ENCODE results near the gene LARP4B. TPM values are rescaled to one million over a fixed set of nuclear protein-coding genes. Genes with fewer than 3 reads are reported as not detected.

Gene LARP4B
- total and polyA plus RNA-seq, 2 of the 13 experiments (the other 11 are each of a cell fraction or from before 2014, with no cell fraction given) = 19.5 to 30.2 TPM

GRCh38 chr10:934746-935406 is 3.4 kb upstream of the LARP4B start (continued):
- TF ChIP-seq THRA (CRISPR knock-in tag; IDR thresholded peaks at IDR 0.05; ENCODE audit: borderline replicate concordance) (no peak), SSRP1 (CRISPR knock-in tag; IDR thresholded peaks at IDR 0.05) (no peak), LCORL (IDR thresholded peaks at IDR 0.05) (no peak), LCORL (CRISPR knock-in tag; IDR thresholded peaks at IDR 0.05) (peak; percentile 51; the same call in 1 of the 2 replicates), KDM1A (CRISPR knock-in tag; IDR thresholded peaks at IDR 0.05) (no peak), IKZF4 (CRISPR knock-in tag; IDR thresholded peaks at IDR 0.05; ENCODE audit: borderline replicate concordance, low read depth, not compliant biosample characterization) (peak; percentile 40), NFKB2 (CRISPR knock-in tag; IDR thresholded peaks at IDR 0.05; ENCODE audit: borderline replicate concordance) (no peak), GATAD2A (CRISPR knock-in tag; IDR thresholded peaks at IDR 0.05) (peak; percentile 50), SAP130 (CRISPR knock-in tag; IDR thresholded peaks at IDR 0.05; ENCODE audit: low read depth) (peak; percentile 52; the same call in 1 of the 2 replicates), RFXANK (CRISPR knock-in tag; IDR thresholded peaks at IDR 0.05) (no peak), RNF219 (CRISPR knock-in tag; IDR thresholded peaks at IDR 0.05) (no peak), XRCC5 (optimal IDR thresholded peaks at IDR 0.05; ENCODE audit: low read length) (peak; percentile 76), NR2F1 (CRISPR knock-in tag; IDR thresholded peaks at IDR 0.05) (no peak), SETDB1 (CRISPR knock-in tag; IDR thresholded peaks at IDR 0.05; ENCODE audit: borderline replicate concordance) (no peak), SALL1 (CRISPR knock-in tag; IDR thresholded peaks at IDR 0.05) (peak; percentile 47), REST (IDR thresholded peaks at IDR 0.05; ENCODE audit: borderline replicate concordance in 1 of 2, low read depth in 1 of 2, low read length in 2 of 2) (no peak), ZFP1 (CRISPR knock-in tag; IDR thresholded peaks at IDR 0.05) (no peak), TFDP1 (CRISPR knock-in tag; IDR thresholded peaks at IDR 0.05; ENCODE audit: borderline replicate concordance) (no peak), ZFP90 (CRISPR knock-in tag; IDR thresholded peaks at IDR 0.05; ENCODE audit: borderline replicate concordance) (no peak), ZNF501 (CRISPR knock-in tag; IDR thresholded peaks at IDR 0.05) (peak; percentile 72; the same call in 1 of the 2 replicates), NRL (CRISPR knock-in tag; IDR thresholded peaks at IDR 0.05; ENCODE audit: borderline replicate concordance) (no peak), KMT2A (CRISPR knock-in tag; IDR thresholded peaks at IDR 0.05) (no peak), KMT2B (CRISPR knock-in tag; IDR thresholded peaks at IDR 0.05) (0 out of 2 replicates have a peak, but pooled peaks have one; percentile 20)
